IMR-90 (cell line): ENCODE data around the gene NSD2. TPM values are rescaled to one million over a fixed set of nuclear protein-coding genes. Genes with fewer than 3 reads are reported as not detected.

ENCODE experiments used
- ATAC-seq: fragments of 200-7000 bp; cut with Tn5 transposase; 2 replicates; pipeline ENCODE4 v1.9.1; 2020; ENCODE audit warnings: low read depth, mild to moderate bottlenecking, moderate library complexity
- BruUV-seq: library from RNA; stranded (reverse); fragments of 400-500 nt; replicated peaks from 2 replicates; lab custom pipeline; 2021; lab: Mats Ljungman, UMichigan
- CTCF ChIA-PET: fragments of 300-600 bp; formaldehyde crosslinking; extraction: SDS; loops from one replicate; lab custom pipeline; 2021; ENCODE audit warnings: antibody characterized with exemption; lab: Yijun Ruan, JAX
- POLR2A ChIA-PET: fragments of 300-600 bp; sonication (Branson Sonifier 250); formaldehyde crosslinking; loops from one replicate; lab custom pipeline; 2022; ENCODE audit warnings: antibody characterized with exemption; ENCODE audit not compliant: unreplicated experiment; lab: Charles Lee
- DNase-seq: peaks from one replicate; pipeline ENCODE4 v3.0.0; 2013
- H2AFZ ChIP-seq: replicated peaks from 2 replicates; pipeline ENCODE3; 2013; ENCODE audit warnings: low read length, mild to moderate bottlenecking; ENCODE audit not compliant: poor library complexity
- H2AK5ac ChIP-seq: 2 replicates; pipeline ENCODE4 v1.6.1; 2013; ENCODE audit warnings: low read depth, low read length, inconsistent platforms
- H2AK9ac ChIP-seq: replicated peaks from 2 replicates; pipeline ENCODE3; 2013; ENCODE audit warnings: mild to moderate bottlenecking, low read depth, low read length, moderate library complexity; ENCODE audit not compliant: poor library complexity
- H2BK120ac ChIP-seq: 2 replicates; pipeline ENCODE4 v1.6.1; 2013; ENCODE audit warnings: low read depth, low read length, inconsistent platforms
- H2BK15ac ChIP-seq: 3 replicates; pipeline ENCODE4 v1.6.1; 2013; ENCODE audit warnings: low read depth, low read length, inconsistent platforms
- H2BK20ac ChIP-seq: 2 replicates; pipeline ENCODE4 v1.6.1; 2013; ENCODE audit warnings: low read depth, mild to moderate bottlenecking, inconsistent platforms, low read length, moderate library complexity
- H2BK5ac ChIP-seq: 2 replicates; pipeline ENCODE4 v1.6.1; 2013; ENCODE audit warnings: mild to moderate bottlenecking, low read depth, low read length, inconsistent platforms; ENCODE audit not compliant: poor library complexity, severe bottlenecking
- H3K14ac ChIP-seq: replicated peaks from 2 replicates; pipeline ENCODE4 v1.6.1; 2013; ENCODE audit warnings: low read depth, low read length, inconsistent platforms
- H3K18ac ChIP-seq: 2 replicates; pipeline ENCODE4 v1.6.1; 2013; ENCODE audit warnings: low read depth, low read length, control low read depth
- H3K23ac ChIP-seq: 2 replicates; pipeline ENCODE4 v1.6.1; 2013; ENCODE audit warnings: low read depth, low read length, inconsistent platforms
- H3K27ac ChIP-seq: 2 replicates; pipeline ENCODE4 v1.5.1; 2013; ENCODE audit warnings: mild to moderate bottlenecking, control low read depth, low read length; ENCODE audit not compliant: insufficient read depth
- H3K27me3 ChIP-seq: 2 replicates; pipeline ENCODE4 v1.6.1; 2013; ENCODE audit warnings: low read length; ENCODE audit not compliant: control insufficient read depth, insufficient read depth
- H3K36me3 ChIP-seq: 2 replicates; pipeline ENCODE4 v1.6.1; 2013; ENCODE audit warnings: low read length, mixed read lengths; ENCODE audit not compliant: control insufficient read depth, insufficient read depth
- H3K4ac ChIP-seq: 2 replicates; pipeline ENCODE4 v1.6.1; 2013; ENCODE audit warnings: low read depth, low read length, inconsistent platforms
- H3K4me1 ChIP-seq: 2 replicates; pipeline ENCODE4 v1.6.1; 2013; ENCODE audit warnings: low read length, mixed read lengths; ENCODE audit not compliant: control insufficient read depth, insufficient read depth
- H3K4me2 ChIP-seq: 2 replicates; pipeline ENCODE4 v1.6.1; 2013; ENCODE audit warnings: low read depth, mild to moderate bottlenecking, control low read depth, low read length, moderate library complexity
- H3K4me3 ChIP-seq: 2 replicates; pipeline ENCODE4 v1.5.1; 2013; ENCODE audit warnings: low read depth, mild to moderate bottlenecking, control low read depth, low read length, moderate library complexity; ENCODE audit not compliant: insufficient read depth
- H3K56ac ChIP-seq: 2 replicates; pipeline ENCODE4 v1.6.1; 2013; ENCODE audit warnings: low read length, inconsistent platforms; ENCODE audit not compliant: insufficient read depth; ENCODE audit errors: extremely low read depth
- H3K79me1 ChIP-seq, 2 experiments: 2 replicates each; pipeline ENCODE4 v1.6.1; 2013; ENCODE audit warnings: low read length in 2 of 2, inconsistent platforms in 1 of 2, low read depth in 1 of 2
- H3K9ac ChIP-seq: 2 replicates; pipeline ENCODE4 v1.6.1; 2013; ENCODE audit warnings: low read depth, low read length, control low read depth
- H3K9me1 ChIP-seq: 2 replicates; pipeline ENCODE4 v1.6.1; 2013; ENCODE audit warnings: low read length, inconsistent platforms; ENCODE audit not compliant: insufficient read depth
- H3K9me3 ChIP-seq: 2 replicates; pipeline ENCODE4 v1.6.1; 2013; ENCODE audit warnings: low read length; ENCODE audit not compliant: control insufficient read depth, insufficient read depth
- H4K20me1 ChIP-seq: 2 replicates; pipeline ENCODE4 v1.6.1; 2013; ENCODE audit warnings: low read length, inconsistent platforms; ENCODE audit not compliant: insufficient read depth
- H4K5ac ChIP-seq: 2 replicates; pipeline ENCODE4 v1.6.1; 2013; ENCODE audit warnings: mild to moderate bottlenecking, low read depth, low read length, control low read depth
- H4K8ac ChIP-seq, 2 experiments: 2 replicates each; pipeline ENCODE4 v1.6.1; 2013; ENCODE audit warnings: low read depth in 2 of 2, low read length in 2 of 2, control low read depth in 1 of 2, inconsistent platforms in 1 of 2
- H4K91ac ChIP-seq: 2 replicates; pipeline ENCODE4 v1.6.1; 2013; ENCODE audit warnings: low read depth, low read length, inconsistent platforms; ENCODE audit not compliant: insufficient read depth
- CEBPB ChIP-seq: IDR thresholded peaks from 2 replicates; pipeline ENCODE4 v1.6.1; 2012; ENCODE audit warnings: low read depth, low read length, improper control_type of control experiment
- MAFK ChIP-seq: IDR thresholded peaks from 2 replicates; pipeline ENCODE4 v1.6.1; 2012; ENCODE audit warnings: low read depth, low read length, improper control_type of control experiment
- WGBS, 2 experiments: methylation state at CpG; one replicate each; pipeline versions ENCODE4 v1.1.5 to v1.1.7; 2013; ENCODE audit warnings: missing lambda C conversion rate in 2 of 2; ENCODE audit not compliant: insufficient read length in 1 of 2; ENCODE audit errors: extremely low coverage in 2 of 2; 5-methylcytosine and 5-hydroxymethylcytosine counted together
- dilution Hi-C: fragments of 300-500 bp; cut with HindIII; formaldehyde crosslinking; loops from one replicate; pipeline ENCODE4 v1.14.3; 2018; ENCODE audit warnings: low sequenced_read_pairs; ENCODE audit not compliant: unreplicated experiment
- in situ Hi-C: fragments of 300-500 bp; cut with MboI; formaldehyde crosslinking; loops from 3 replicates; pipeline ENCODE4 v1.14.3; 2019; ENCODE audit warnings: low sequenced_read_pairs, inconsistent platforms, mixed read lengths
- intact Hi-C: fragments of 100-400 bp; cut with micrococcal nuclease; formaldehyde crosslinking; loops from 2 replicates; pipeline ENCODE4 v1.10.0; 2022
- polyA plus RNA-seq, 3 experiments: library from polyadenylated mRNA; depleted of rRNA; stranded (reverse); fragments of >200 nt; gene quantifications; 2 replicates each; pipeline ENCODE4 v1.2.3, GENCODE V29; 2012; ENCODE audit warnings: low replicate concordance in 1 of 3
- total RNA-seq: library from RNA; depleted of rRNA; stranded (reverse); fragments of >200 nt; gene quantifications from 2 replicates; pipeline ENCODE4 v1.2.3, GENCODE V29; 2012

Gene NSD2
- total and polyA plus RNA-seq, 2 of the 4 experiments (the other 2 are of a cell fraction) = 35.9 to 68.1 TPM

DNA sequence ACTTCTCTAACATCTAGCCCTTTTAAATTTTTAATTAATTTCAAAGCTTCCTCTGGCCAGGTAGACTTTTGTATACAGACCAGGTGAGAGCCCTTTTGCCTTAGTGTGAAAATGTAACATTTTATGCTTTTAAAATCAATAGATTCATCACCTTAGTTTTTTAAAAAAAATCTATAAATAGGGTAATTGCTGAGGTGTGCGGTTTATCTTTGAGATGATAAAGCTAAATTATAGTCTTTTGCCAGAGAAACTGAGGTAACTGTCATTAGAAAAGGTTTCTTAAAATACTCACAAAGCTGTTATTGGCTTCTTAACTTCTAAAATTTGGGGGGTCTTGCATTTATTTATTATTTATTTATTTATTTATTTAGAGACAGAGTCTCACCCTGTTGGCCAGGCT, 74.7 kb downstream of the NSD2 start:
- no peak overlapping the region for H3K14ac ChIP-seq
- H2AK9ac ChIP-seq = no peak overlapping the region
- TF ChIP-seq MAFK = peak; percentile 79
- no peak for TF ChIP-seq CEBPB
- no peak overlapping the region for H3K4me3 ChIP-seq
- in situ Hi-C loops = no loop called here
- H2BK15ac ChIP-seq = no peak overlapping the region
- no peak overlapping the region for H3K18ac ChIP-seq
- H3K56ac ChIP-seq = no peak overlapping the region
- H4K8ac ChIP-seq = no peak overlapping the region
- no peak for ATAC-seq
- no peaks in the 10 kb centered on the region; the same call in 1 of the 2 replicates for H4K20me1 ChIP-seq
- H2AFZ ChIP-seq = no peak overlapping the region
- dilution Hi-C loops = no loop called here
- peaks cover 46 to 75% of the 10 kb centered on the region in 2 experiments for H3K79me1 ChIP-seq
- CTCF ChIA-PET = no interaction called here
- no peak overlapping the region for H2BK120ac ChIP-seq
- intact Hi-C loops = no loop called here
- no peak overlapping the region for H4K5ac ChIP-seq
- no peak overlapping the region for H2AK5ac ChIP-seq
- H3K27ac ChIP-seq = no peak overlapping the region
- DNase-seq = no peak
- no peak overlapping the region for H3K23ac ChIP-seq
- H3K9me3 ChIP-seq = no peaks in the 10 kb centered on the region
- H2BK20ac ChIP-seq = no peak overlapping the region
- H3K4ac ChIP-seq = no peak overlapping the region
- no CpG with 5 or more reads among the region's 1 CpG for WGBS, 2 experiments
- peaks cover 20% of the 10 kb centered on the region for H3K36me3 ChIP-seq
- no peak overlapping the region for H2BK5ac ChIP-seq
- POLR2A ChIA-PET = no interaction called here
- no TSS peak for BruUV-seq
- H3K4me1 ChIP-seq = no peaks in the 10 kb centered on the region; the same call in 1 of the 2 replicates
- no peak overlapping the region for H3K9ac ChIP-seq
- H3K27me3 ChIP-seq = no peaks in the 10 kb centered on the region
- no peak overlapping the region for H3K4me2 ChIP-seq
- H4K91ac ChIP-seq = no peak overlapping the region
- H3K9me1 ChIP-seq = peaks cover 9% of the 10 kb centered on the region
